Forelimb muscle (tissue), 1 donor: ENCODE measurements around the gene IP6K2. TPM values are rescaled to one million over a fixed set of nuclear protein-coding genes. Genes with fewer than 3 reads are reported as not detected.

ENCODE experiments used
- DNase-seq: peaks from one replicate; pipeline ENCODE4 v3.0.0-alpha.2; 2013; ENCODE audit warnings: low read depth
- polyA plus RNA-seq: library from polyadenylated mRNA; unstranded; fragments of 120-200 nt; gene quantifications from one replicate; pipeline ENCODE4 v1.2.1, GENCODE V29; 2013; ENCODE audit not compliant: insufficient read length

Gene IP6K2
- polyA plus RNA-seq, 1 donor, result 81.6 TPM

- no peak for DNase-seq
Measured at GRCh38 chr3:48639944-48640606, 76.9 kb downstream of the IP6K2 start.

Other genes with a start within 250 kb of the IP6K2 start
- gene SHISA5, start 213.0 kb downstream of the IP6K2 start, polyA plus RNA-seq, result 58.4 TPM
- 5.1 TPM for gene PFKFB4, start 160.4 kb downstream of the IP6K2 start, polyA plus RNA-seq
- gene UCN2, start 153.4 kb downstream of the IP6K2 start, polyA plus RNA-seq, result 0.19 TPM
- gene COL7A1, start 121.9 kb downstream of the IP6K2 start, polyA plus RNA-seq, result 6.4 TPM
- gene UQCRC1, start 107.6 kb downstream of the IP6K2 start, polyA plus RNA-seq, result 204 TPM
- not detected for gene TMEM89, start 95.5 kb downstream of the IP6K2 start, polyA plus RNA-seq
- gene SLC26A6, start 81.8 kb downstream of the IP6K2 start, polyA plus RNA-seq, result 8.9 TPM
- gene CELSR3, start 54.3 kb downstream of the IP6K2 start, polyA plus RNA-seq, result 0.35 TPM
- 8.1 TPM for gene NCKIPSD, start 31.3 kb downstream of the IP6K2 start, polyA plus RNA-seq
- 41.3 TPM for gene PRKAR2A, start 130.7 kb upstream of the IP6K2 start, polyA plus RNA-seq
- 19.0 TPM for gene SLC25A20, start 181.7 kb upstream of the IP6K2 start, polyA plus RNA-seq
- 63.2 TPM for gene ARIH2, start 201.6 kb upstream of the IP6K2 start, polyA plus RNA-seq